ENCODE data around the gene ARHGEF16. TPM values are rescaled to one million over a fixed set of nuclear protein-coding genes. Genes with fewer than 3 reads are reported as not detected.

Gene ARHGEF16
- total RNA-seq, 4 donors from 2014 or later, result 0.42 to 0.98 (median 0.69) TPM

- no peak for DNase-seq (ENCODE audit: extremely low spot score)
- Histone ChIP-seq H3K9me3 (no peaks in the 10 kb centered on the region), H3K27me3 (peaks cover 0 to 60% (median 0%) of the 10 kb centered on the region in 4 donors), H3K4me1 (no peaks in the 10 kb centered on the region), H3K36me3 (peaks cover 0 to 22% (median 0%) of the 10 kb centered on the region in 4 donors), H3K27ac (replicated peaks in 1 of 4) (no peak overlapping the region), H3K4me3 (no peak overlapping the region)
- intact Hi-C loops (cut with DNase I), result no loop called here
- WGBS, result 94% methylated on average over 30 of the region's 31 CpGs
- TF ChIP-seq EP300 (IDR thresholded peaks at IDR 0.05), result no peak
- no peak for TF ChIP-seq POLR2AphosphoS5 (IDR thresholded peaks at IDR 0.05)
- no peak for TF ChIP-seq CTCF (IDR thresholded peaks at IDR 0.05)
- TF ChIP-seq POLR2A (IDR thresholded peaks at IDR 0.05; ENCODE audit: low read depth), result no peak
Observed at GRCh38 chr1:3433596-3434320, 20.7 kb upstream of the ARHGEF16 start.

GRCh38 chr1:3434406-3435110 lies 19.9 kb upstream of the ARHGEF16 start:
- WGBS, result 92% methylated on average over 40 of the region's 40 CpGs
- TF ChIP-seq POLR2AphosphoS5 (IDR thresholded peaks at IDR 0.05) (no peak), CTCF (IDR thresholded peaks at IDR 0.05) (no peak), EP300 (IDR thresholded peaks at IDR 0.05) (no peak), POLR2A (IDR thresholded peaks at IDR 0.05; ENCODE audit: low read depth) (no peak)

GRCh38 chr1:3435666-3436065 lies 18.8 kb upstream of the ARHGEF16 start:
- Histone ChIP-seq H3K27ac (replicated peaks in 1 of 4) (no peak overlapping the region), H3K4me3 (no peak overlapping the region), H3K4me1 (peaks cover 0 to 12% (median 0%) of the 10 kb centered on the region in 4 donors), H3K27me3 (peaks cover 0 to 79% (median 0%) of the 10 kb centered on the region in 4 donors), H3K36me3 (peaks cover 0 to 22% (median 0%) of the 10 kb centered on the region in 4 donors), H3K9me3 (no peaks in the 10 kb centered on the region)
- no peak for TF ChIP-seq CTCF (IDR thresholded peaks at IDR 0.05)
- 57% methylated on average over 14 of the region's 21 CpGs for WGBS
- no peak for DNase-seq (ENCODE audit: extremely low spot score)
- intact Hi-C loops (cut with DNase I), result no loop called here

More at GRCh38 chr1:3434406-3435110, 19.9 kb upstream of the ARHGEF16 start:
- no peak for DNase-seq (ENCODE audit: extremely low spot score)
- Histone ChIP-seq H3K4me1 (peaks cover 0 to 3% (median 0%) of the 10 kb centered on the region in 4 donors), H3K9me3 (no peaks in the 10 kb centered on the region), H3K4me3 (no peak overlapping the region), H3K27ac (replicated peaks in 1 of 4) (no peak overlapping the region), H3K36me3 (peaks cover 0 to 22% (median 0%) of the 10 kb centered on the region in 4 donors), H3K27me3 (peaks cover 0 to 68% (median 0%) of the 10 kb centered on the region in 4 donors)
- intact Hi-C loops (cut with DNase I), result no loop called here

- intact Hi-C loops (cut with DNase I), result no loop called here
- 91% methylated on average over 7 of the region's 11 CpGs for WGBS
- TF ChIP-seq EP300 (IDR thresholded peaks at IDR 0.05) (no peak), CTCF (IDR thresholded peaks at IDR 0.05) (no peak), POLR2AphosphoS5 (IDR thresholded peaks at IDR 0.05) (no peak), POLR2A (IDR thresholded peaks at IDR 0.05; ENCODE audit: low read depth) (no peak)
- no peak for DNase-seq (ENCODE audit: extremely low spot score)
- no peak overlapping the region for H3K27ac ChIP-seq (replicated peaks in 1 of 4)
- peaks cover 0 to 12% (median 0%) of the 10 kb centered on the region in 4 donors for H3K4me1 ChIP-seq
- H3K9me3 ChIP-seq, result no peaks in the 10 kb centered on the region
- no peak overlapping the region for H3K4me3 ChIP-seq
- H3K27me3 ChIP-seq, result peaks cover 0 to 81% (median 0%) of the 10 kb centered on the region in 4 donors
- peaks cover 0 to 15% (median 0%) of the 10 kb centered on the region in 4 donors for H3K36me3 ChIP-seq
Observed at GRCh38 chr1:3436451-3436850, 18.0 kb upstream of the ARHGEF16 start.
